ENCODE results near the gene PRPSAP2. TPM values are rescaled to one million over a fixed set of nuclear protein-coding genes. Genes with fewer than 3 reads are reported as not detected.

Gene PRPSAP2
- total and polyA plus RNA-seq, 2 of the 4 experiments (the other 2 are of a cell fraction): 22.9 to 28.1 TPM

GRCh38 chr17:18950346-18950745, 92.4 kb downstream of the PRPSAP2 start:
- Histone ChIP-seq H3K9me3 (ENCODE audit: control insufficient read depth, insufficient read depth, low read length) (no peaks in the 10 kb centered on the region), H2AK9ac (replicated peaks; ENCODE audit: low read depth, low read length, poor library complexity) (no peak overlapping the region), H3K79me1 (ENCODE audit: low read depth in 1 of 2, low read length in 2 of 2) (no peaks in the 10 kb centered on the region), H4K20me1 (ENCODE audit: insufficient read depth, low read length) (no peaks in the 10 kb centered on the region), H3K14ac (replicated peaks; ENCODE audit: low read depth, low read length) (no peak overlapping the region), H2BK5ac (ENCODE audit: low read depth, low read length, poor library complexity, severe bottlenecking) (no peak overlapping the region), H3K9me1 (ENCODE audit: insufficient read depth, low read length) (no peaks in the 10 kb centered on the region), H3K9ac (ENCODE audit: low read depth, low read length) (no peak overlapping the region), H3K27me3 (ENCODE audit: control insufficient read depth, insufficient read depth, low read length) (peaks cover 42% of the 10 kb centered on the region), H4K5ac (ENCODE audit: low read depth, low read length) (no peak overlapping the region), H3K23ac (ENCODE audit: low read depth, low read length) (no peak overlapping the region), H2BK15ac (ENCODE audit: low read depth, low read length) (no peak overlapping the region), H4K91ac (ENCODE audit: insufficient read depth, low read depth, low read length) (no peak overlapping the region), H3K4me1 (ENCODE audit: control insufficient read depth, insufficient read depth, low read length) (peaks cover 5% of the 10 kb centered on the region; the same call in 1 of the 2 replicates), H2BK20ac (ENCODE audit: low read depth, low read length) (no peak overlapping the region), H4K8ac (ENCODE audit: low read depth in 2 of 2, low read length in 2 of 2) (no peak overlapping the region), H3K56ac (ENCODE audit: extremely low read depth, insufficient read depth, low read length) (no peak overlapping the region), H3K4ac (ENCODE audit: low read depth, low read length) (no peak overlapping the region), H2AFZ (replicated peaks; ENCODE audit: low read length, poor library complexity) (no peak overlapping the region), H3K18ac (ENCODE audit: low read depth, low read length) (no peak overlapping the region), H2BK120ac (ENCODE audit: low read depth, low read length) (no peak overlapping the region), H3K36me3 (ENCODE audit: control insufficient read depth, insufficient read depth, low read length) (no peaks in the 10 kb centered on the region), H2AK5ac (ENCODE audit: low read depth, low read length) (no peak overlapping the region), H3K4me2 (ENCODE audit: low read depth, low read length) (no peak overlapping the region), H3K27ac (ENCODE audit: insufficient read depth, low read length) (no peak overlapping the region), H3K4me3 (ENCODE audit: insufficient read depth, low read depth, low read length) (no peak overlapping the region)
- no CpG with 5 or more reads among the region's 4 CpGs for WGBS, 2 experiments (ENCODE audit: extremely low coverage in 2 of 2, insufficient read length in 1 of 2)
- BruUV-seq (replicated peaks): no TSS peak
- no peak for ATAC-seq (ENCODE audit: low read depth)
- DNase-seq: no peak
- dilution Hi-C loops (cut with HindIII; ENCODE audit: low sequenced_read_pairs, unreplicated experiment): no loop called here
- TF ChIP-seq CTCF (conservative IDR thresholded peaks at IDR 0.05; ENCODE audit: low read depth, low read length) (no peak), SMC3 (IDR thresholded peaks at IDR 0.05; ENCODE audit: low read depth, low read length) (no peak), CEBPB (IDR thresholded peaks at IDR 0.05; ENCODE audit: low read depth, low read length) (no peak), RAD21 (IDR thresholded peaks at IDR 0.05; ENCODE audit: low read length) (no peak), MAFK (IDR thresholded peaks at IDR 0.05; ENCODE audit: low read depth, low read length) (no peak), RCOR1 (IDR thresholded peaks at IDR 0.05; ENCODE audit: insufficient replicate concordance, low read length) (no peak)
- ChIA-PET CTCF (no interaction called here), POLR2A (ENCODE audit: unreplicated experiment) (no interaction called here)
- intact Hi-C loops (cut with micrococcal nuclease): no loop called here
- in situ Hi-C loops (cut with MboI; ENCODE audit: low sequenced_read_pairs): no loop called here
